GM12865 (cell line): ENCODE results near the gene SIM2.

Experiments
- DNase-seq: peaks from one replicate; pipeline ENCODE4 v3.0.0; 2010; ENCODE audit warnings: low read depth
- H3K4me3 ChIP-seq: 2 replicates; pipeline ENCODE4 v1.5.1; 2011; ENCODE audit warnings: mild to moderate bottlenecking, low read depth, low read length, control low read depth
- CTCF ChIP-seq: IDR thresholded peaks from 2 replicates; pipeline ENCODE4 v1.5.1; 2011; ENCODE audit warnings: low read length, control low read depth, low read depth, inconsistent platforms; ENCODE audit not compliant: insufficient read depth; ENCODE audit errors: missing control alignments

Gene SIM2

GRCh38 chr21:36732761-36733160 lies 33.8 kb downstream of the SIM2 start:
- no peak for TF ChIP-seq CTCF
- H3K4me3 ChIP-seq, result no peak overlapping the region
- no peak for DNase-seq

GRCh38 chr21:36733857-36734256 lies 34.9 kb downstream of the SIM2 start:
- H3K4me3 ChIP-seq, result no peak overlapping the region
- no peak for DNase-seq
- TF ChIP-seq CTCF, result no peak

- DNase-seq, result no peak
- no peak overlapping the region for H3K4me3 ChIP-seq
- TF ChIP-seq CTCF, result no peak
Measured at GRCh38 chr21:36734367-36735200, 35.7 kb downstream of the SIM2 start.

- TF ChIP-seq CTCF, result no peak
- no peak for DNase-seq
- H3K4me3 ChIP-seq, result no peak overlapping the region
Measured at GRCh38 chr21:36735201-36735515, 36.2 kb downstream of the SIM2 start.

GRCh38 chr21:36735724-36736320 lies 36.9 kb downstream of the SIM2 start:
- no peak overlapping the region for H3K4me3 ChIP-seq
- DNase-seq, result no peak
- no peak for TF ChIP-seq CTCF

GRCh38 chr21:36738489-36739126 lies 39.7 kb downstream of the SIM2 start:
- DNase-seq, result no peak
- no peak for TF ChIP-seq CTCF
- H3K4me3 ChIP-seq, result no peak overlapping the region
